ENCODE data around the gene SRP19.

DNA sequence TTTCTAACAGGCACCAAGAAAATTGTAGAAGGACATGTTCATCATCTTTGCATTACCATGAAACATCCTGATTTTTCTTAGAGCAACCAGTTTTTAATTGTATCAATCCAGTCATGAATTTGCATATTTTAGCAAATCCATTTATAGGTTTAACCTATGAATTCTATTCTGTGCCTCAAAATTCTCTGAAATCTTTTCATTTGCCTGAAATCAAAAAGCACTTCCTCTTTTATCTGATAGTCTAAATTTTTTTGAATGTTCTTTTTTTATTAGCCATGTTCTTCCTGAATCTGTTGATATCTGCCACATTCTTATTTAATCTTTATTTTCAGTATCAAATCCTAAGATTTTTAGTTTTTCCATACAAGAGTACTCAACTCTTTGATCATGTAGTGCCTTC lies 36.9 kb upstream of the SRP19 start:
- TF ChIP-seq JUND (IDR thresholded peaks at IDR 0.05; ENCODE audit: borderline replicate concordance, low read depth, low read length) (no peak), JUND (tag; IDR thresholded peaks at IDR 0.05; ENCODE audit: borderline replicate concordance, low read depth, low read length) (no peak), JUN (IDR thresholded peaks at IDR 0.05; ENCODE audit: borderline replicate concordance, low read depth, low read length) (no peak), JUN (CRISPR knock-in tag; IDR thresholded peaks at IDR 0.05; ENCODE audit: borderline replicate concordance) (no peak), MAZ (CRISPR knock-in tag; conservative IDR thresholded peaks at IDR 0.05 in 1 of 2, IDR thresholded peaks at IDR 0.05 in 1 of 2) (no peak), EP300 (IDR thresholded peaks at IDR 0.05; ENCODE audit: low read length) (no peak), SPI1 (IDR thresholded peaks at IDR 0.05; ENCODE audit: borderline replicate concordance, low read depth, low read length) (0 out of 2 replicates have a peak, but pooled peaks have one; percentile 32), PCBP1 (IDR thresholded peaks at IDR 0.05; ENCODE audit: low read depth, low read length, poor library complexity, severe bottlenecking) (no peak), POLR2A (conservative IDR thresholded peaks at IDR 0.05) (no peak), SP1 (CRISPR knock-in tag; IDR thresholded peaks at IDR 0.05) (no peak), ELF1 (tag; IDR thresholded peaks at IDR 0.05) (no peak), ZNF24 (IDR thresholded peaks at IDR 0.05) (no peak), HDAC2 (IDR thresholded peaks at IDR 0.05) (no peak), RFX5 (IDR thresholded peaks at IDR 0.05; ENCODE audit: low read depth, low read length) (no peak), SIN3A (IDR thresholded peaks at IDR 0.05; ENCODE audit: borderline replicate concordance in 2 of 2, control insufficient read depth in 1 of 2, low read depth in 2 of 2, low read length in 2 of 2) (no peak)
- TF ChIP-seq, protein P1, sequence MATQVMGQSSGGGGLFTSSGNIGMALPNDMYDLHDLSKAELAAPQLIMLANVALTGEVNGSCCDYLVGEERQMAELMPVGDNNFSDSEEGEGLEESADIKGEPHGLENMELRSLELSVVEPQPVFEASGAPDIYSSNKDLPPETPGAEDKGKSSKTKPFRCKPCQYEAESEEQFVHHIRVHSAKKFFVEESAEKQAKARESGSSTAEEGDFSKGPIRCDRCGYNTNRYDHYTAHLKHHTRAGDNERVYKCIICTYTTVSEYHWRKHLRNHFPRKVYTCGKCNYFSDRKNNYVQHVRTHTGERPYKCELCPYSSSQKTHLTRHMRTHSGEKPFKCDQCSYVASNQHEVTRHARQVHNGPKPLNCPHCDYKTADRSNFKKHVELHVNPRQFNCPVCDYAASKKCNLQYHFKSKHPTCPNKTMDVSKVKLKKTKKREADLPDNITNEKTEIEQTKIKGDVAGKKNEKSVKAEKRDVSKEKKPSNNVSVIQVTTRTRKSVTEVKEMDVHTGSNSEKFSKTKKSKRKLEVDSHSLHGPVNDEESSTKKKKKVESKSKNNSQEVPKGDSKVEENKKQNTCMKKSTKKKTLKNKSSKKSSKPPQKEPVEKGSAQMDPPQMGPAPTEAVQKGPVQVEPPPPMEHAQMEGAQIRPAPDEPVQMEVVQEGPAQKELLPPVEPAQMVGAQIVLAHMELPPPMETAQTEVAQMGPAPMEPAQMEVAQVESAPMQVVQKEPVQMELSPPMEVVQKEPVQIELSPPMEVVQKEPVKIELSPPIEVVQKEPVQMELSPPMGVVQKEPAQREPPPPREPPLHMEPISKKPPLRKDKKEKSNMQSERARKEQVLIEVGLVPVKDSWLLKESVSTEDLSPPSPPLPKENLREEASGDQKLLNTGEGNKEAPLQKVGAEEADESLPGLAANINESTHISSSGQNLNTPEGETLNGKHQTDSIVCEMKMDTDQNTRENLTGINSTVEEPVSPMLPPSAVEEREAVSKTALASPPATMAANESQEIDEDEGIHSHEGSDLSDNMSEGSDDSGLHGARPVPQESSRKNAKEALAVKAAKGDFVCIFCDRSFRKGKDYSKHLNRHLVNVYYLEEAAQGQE (IDR thresholded peaks at IDR 0.05; ENCODE audit: borderline replicate concordance): no peak
- TF ChIP-seq, protein P1 (CRISPR knock-in tag; IDR thresholded peaks at IDR 0.05; ENCODE audit: low read depth): no peak
